ENCODE results near the gene LTC4S. TPM values are rescaled to one million over a fixed set of nuclear protein-coding genes. Genes with fewer than 3 reads are reported as not detected.

The LTC4S gene
- total RNA-seq, 1 experiment from 2014 or later, result 3.7 TPM

GRCh38 chr5:179795863-179796833, 2.4 kb downstream of the LTC4S start:
- no peaks in the 10 kb centered on the region for H3K27me3 ChIP-seq (ENCODE audit: insufficient read depth, low read length)
- no peaks in the 10 kb centered on the region for H3K79me2 ChIP-seq (ENCODE audit: insufficient read depth, low read length)
- no peak overlapping the region for H3K56ac ChIP-seq (ENCODE audit: insufficient read length, low read depth, low read length)
- no peak overlapping the region for H2BK5ac ChIP-seq (ENCODE audit: insufficient read length, low read length)
- H3K4me2 ChIP-seq (ENCODE audit: insufficient read depth, insufficient read length, low read length), result peak overlapping the region; percentile 48
- no peak overlapping the region for H3K27ac ChIP-seq (ENCODE audit: insufficient read length, low read depth, low read length)
- H4K8ac ChIP-seq (replicated peaks; ENCODE audit: insufficient read length, low read depth, low read length), result no peak overlapping the region
- no peak overlapping the region for H2BK12ac ChIP-seq (ENCODE audit: insufficient read length, low read depth, low read length)
- no peaks in the 10 kb centered on the region for H3K9me3 ChIP-seq (ENCODE audit: control insufficient read depth, low read depth, low read length)
- no peak overlapping the region for H3K27ac Mint-ChIP-seq
- peak overlapping the region; percentile 10 for H3K14ac ChIP-seq (ENCODE audit: insufficient read depth, low read length)
- DNase-seq, result peak; percentile 79
- H3K4ac ChIP-seq (ENCODE audit: low read depth, low read length), result no peak overlapping the region
- H3K23me2 ChIP-seq (ENCODE audit: insufficient read length, low read depth, low read length, poor library complexity, severe bottlenecking), result peaks cover 3% of the 10 kb centered on the region
- H4K91ac ChIP-seq (ENCODE audit: insufficient read length, low read depth, low read length), result no peak overlapping the region
- no peaks in the 10 kb centered on the region for H4K20me1 ChIP-seq (ENCODE audit: control insufficient read depth, insufficient read depth, insufficient read length)
- no CpG with 5 or more reads among the region's 113 CpGs for WGBS (ENCODE audit: extremely low coverage, insufficient read length, low lambda C conversion rate)
- no peak overlapping the region for H3T11ph ChIP-seq (ENCODE audit: low read length)
- no peak overlapping the region for H2BK120ac ChIP-seq (ENCODE audit: low read depth, low read length, poor library complexity, severe bottlenecking)
- no peak overlapping the region for H3K18ac ChIP-seq (ENCODE audit: insufficient read length, low read depth, low read length)
- H3K79me1 ChIP-seq (ENCODE audit: insufficient read depth, low read depth, low read length, poor library complexity, severe bottlenecking), result no peaks in the 10 kb centered on the region
- H3K4me1 ChIP-seq (ENCODE audit: insufficient read depth, low read length), result no peaks in the 10 kb centered on the region
- H3K23ac ChIP-seq (ENCODE audit: insufficient read length, low read depth, low read length), result no peak overlapping the region
- H2AFZ ChIP-seq (ENCODE audit: low read length), result no peak overlapping the region
- no peak overlapping the region for H2BK15ac ChIP-seq (ENCODE audit: low read depth, low read length)
- no peaks in the 10 kb centered on the region for H3K9me3 Mint-ChIP-seq
- H2AK5ac ChIP-seq (ENCODE audit: insufficient read length, low read length), result no peak overlapping the region
- H3K4me1 Mint-ChIP-seq, result peaks cover 17 to 18% of the 10 kb centered on the region in 2 experiments
- H4K5ac ChIP-seq (ENCODE audit: insufficient read length, low read depth, low read length), result no peak overlapping the region
- peaks cover 7% of the 10 kb centered on the region for H3K27me3 Mint-ChIP-seq (ENCODE audit: low read depth)
- H3K4me3 Mint-ChIP-seq, result peak overlapping the region; percentile 77 to 79
- H2BK20ac ChIP-seq (ENCODE audit: low read depth, low read length, poor library complexity, severe bottlenecking), result no peak overlapping the region
- H3K9ac ChIP-seq (ENCODE audit: extremely low read depth, insufficient read length, low read length), result no peak overlapping the region
- TF ChIP-seq CTCF (conservative IDR thresholded peaks at IDR 0.05), result peak; percentile 73
- peaks cover 17 to 34% (median 30%) of the 10 kb centered on the region in 3 experiments; a peak in 6 of 7 replicates for H3K36me3 Mint-ChIP-seq (ENCODE audit: insufficient read depth in 1 of 3, low read depth in 3 of 3)

Measured in H9 (cell line).